ENCODE data around the gene PPFIA2.
A peak's percentile ranks its signal among the peaks of the same experiment; 100 is the strongest.

The PPFIA2 gene

DNA sequence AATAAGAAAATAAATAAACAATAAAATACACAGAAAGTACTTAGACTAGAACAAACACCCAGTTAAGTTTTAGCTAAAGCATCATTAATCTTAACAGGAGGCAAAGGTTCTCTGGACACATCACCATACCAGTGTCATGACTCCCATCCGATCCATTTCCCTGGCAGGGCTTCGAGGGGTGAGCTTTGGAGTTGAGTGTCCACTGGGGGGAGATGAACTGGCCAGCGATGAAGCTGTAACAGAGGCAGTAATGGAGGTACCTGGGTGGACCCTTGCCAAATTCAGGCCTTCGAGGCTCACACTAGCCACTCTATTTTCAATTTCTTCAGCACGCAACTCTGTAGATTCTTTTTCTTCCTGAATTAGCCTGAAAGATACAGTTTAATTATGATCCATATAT, 411.7 kb downstream of the PPFIA2 start:
- H3K4me3 ChIP-seq (ENCODE audit: low read depth, low read length), result no peak overlapping the region
- TF ChIP-seq, protein P1, sequence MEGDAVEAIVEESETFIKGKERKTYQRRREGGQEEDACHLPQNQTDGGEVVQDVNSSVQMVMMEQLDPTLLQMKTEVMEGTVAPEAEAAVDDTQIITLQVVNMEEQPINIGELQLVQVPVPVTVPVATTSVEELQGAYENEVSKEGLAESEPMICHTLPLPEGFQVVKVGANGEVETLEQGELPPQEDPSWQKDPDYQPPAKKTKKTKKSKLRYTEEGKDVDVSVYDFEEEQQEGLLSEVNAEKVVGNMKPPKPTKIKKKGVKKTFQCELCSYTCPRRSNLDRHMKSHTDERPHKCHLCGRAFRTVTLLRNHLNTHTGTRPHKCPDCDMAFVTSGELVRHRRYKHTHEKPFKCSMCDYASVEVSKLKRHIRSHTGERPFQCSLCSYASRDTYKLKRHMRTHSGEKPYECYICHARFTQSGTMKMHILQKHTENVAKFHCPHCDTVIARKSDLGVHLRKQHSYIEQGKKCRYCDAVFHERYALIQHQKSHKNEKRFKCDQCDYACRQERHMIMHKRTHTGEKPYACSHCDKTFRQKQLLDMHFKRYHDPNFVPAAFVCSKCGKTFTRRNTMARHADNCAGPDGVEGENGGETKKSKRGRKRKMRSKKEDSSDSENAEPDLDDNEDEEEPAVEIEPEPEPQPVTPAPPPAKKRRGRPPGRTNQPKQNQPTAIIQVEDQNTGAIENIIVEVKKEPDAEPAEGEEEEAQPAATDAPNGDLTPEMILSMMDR (conservative IDR thresholded peaks at IDR 0.05; ENCODE audit: low read depth, low read length), result no peak
- no peak for DNase-seq (ENCODE audit: low read depth)

DNA sequence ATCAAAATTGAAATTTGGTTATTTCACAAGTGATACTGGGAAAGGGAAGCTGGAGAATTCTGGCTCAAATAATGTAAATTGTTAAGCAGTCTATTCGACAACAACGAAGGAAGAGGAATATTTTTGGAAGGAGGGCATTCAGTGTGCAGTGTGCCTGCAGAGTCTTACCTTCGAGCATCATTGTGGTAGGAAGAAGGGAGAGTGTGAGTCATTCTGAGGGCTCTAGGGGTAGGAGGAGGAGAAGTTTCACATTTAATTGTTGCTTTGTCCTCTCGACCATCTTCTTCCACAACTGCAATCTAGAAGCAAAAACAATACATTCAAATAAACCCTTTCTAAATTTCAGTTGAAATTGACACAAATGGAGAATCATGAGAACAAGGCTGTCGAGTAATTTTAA, 418.2 kb downstream of the PPFIA2 start:
- no peak for DNase-seq (ENCODE audit: low read depth)
- no peak overlapping the region for H3K4me3 ChIP-seq (ENCODE audit: low read depth, low read length)
- TF ChIP-seq, protein P1 (conservative IDR thresholded peaks at IDR 0.05; ENCODE audit: low read depth, low read length), result no peak

DNA sequence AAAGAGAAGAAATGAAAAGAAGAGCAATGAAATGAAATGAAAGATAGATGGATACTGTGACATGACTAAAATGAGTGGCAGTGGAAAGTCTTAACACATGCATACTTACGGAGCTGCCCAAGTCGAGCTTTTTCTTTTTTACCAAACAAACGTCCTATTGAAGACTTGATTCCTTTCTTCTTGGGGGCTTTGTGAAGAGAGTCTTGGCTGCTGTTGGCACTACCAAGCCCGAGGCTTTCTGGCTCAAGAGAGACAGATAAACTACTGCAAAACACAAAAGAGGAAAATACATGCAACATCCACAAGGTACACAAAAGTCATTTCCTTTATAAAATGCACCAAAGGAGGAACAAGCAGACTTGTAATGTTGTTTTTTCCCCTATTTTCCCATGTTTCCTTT, 420.1 kb downstream of the PPFIA2 start:
- H3K4me3 ChIP-seq (ENCODE audit: low read depth, low read length), result no peak overlapping the region
- DNase-seq (ENCODE audit: low read depth), result no peak
- TF ChIP-seq, protein P1 (conservative IDR thresholded peaks at IDR 0.05; ENCODE audit: low read depth, low read length), result no peak

GRCh38 chr12:81337886-81338285, 421.3 kb downstream of the PPFIA2 start:
- no peak overlapping the region for H3K4me3 ChIP-seq (ENCODE audit: low read depth, low read length)
- DNase-seq (ENCODE audit: low read depth), result peak; percentile 51
- TF ChIP-seq, protein P1 (conservative IDR thresholded peaks at IDR 0.05; ENCODE audit: low read depth, low read length), result no peak

GRCh38 chr12:81333812-81334211, 425.3 kb downstream of the PPFIA2 start:
- H3K4me3 ChIP-seq (ENCODE audit: low read depth, low read length), result no peak overlapping the region
- TF ChIP-seq, protein P1 (conservative IDR thresholded peaks at IDR 0.05; ENCODE audit: low read depth, low read length), result no peak
- no peak for DNase-seq (ENCODE audit: low read depth)

DNA sequence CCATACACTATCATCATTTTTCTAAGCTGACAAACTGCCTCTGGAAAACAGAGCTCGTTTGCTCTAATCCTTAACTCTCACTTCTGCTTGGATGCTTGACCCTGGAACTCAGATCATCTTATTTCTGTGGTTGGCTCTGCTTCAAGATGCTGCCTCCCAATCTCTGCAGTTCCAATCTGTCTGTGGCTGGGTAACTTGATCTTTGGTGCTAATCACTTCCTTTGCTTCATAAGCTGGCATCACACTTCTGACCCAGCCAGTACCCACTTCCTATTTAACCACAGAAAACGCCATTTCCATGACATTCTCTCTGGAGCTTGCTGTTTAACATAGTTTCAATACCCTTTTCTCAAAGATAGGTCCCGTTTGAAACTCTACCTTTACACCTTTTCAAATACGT, 427.1 kb downstream of the PPFIA2 start:
- TF ChIP-seq, protein P1 (conservative IDR thresholded peaks at IDR 0.05; ENCODE audit: low read depth, low read length), result no peak
- no peak for DNase-seq (ENCODE audit: low read depth)
- H3K4me3 ChIP-seq (ENCODE audit: low read depth, low read length), result no peak overlapping the region

DNA sequence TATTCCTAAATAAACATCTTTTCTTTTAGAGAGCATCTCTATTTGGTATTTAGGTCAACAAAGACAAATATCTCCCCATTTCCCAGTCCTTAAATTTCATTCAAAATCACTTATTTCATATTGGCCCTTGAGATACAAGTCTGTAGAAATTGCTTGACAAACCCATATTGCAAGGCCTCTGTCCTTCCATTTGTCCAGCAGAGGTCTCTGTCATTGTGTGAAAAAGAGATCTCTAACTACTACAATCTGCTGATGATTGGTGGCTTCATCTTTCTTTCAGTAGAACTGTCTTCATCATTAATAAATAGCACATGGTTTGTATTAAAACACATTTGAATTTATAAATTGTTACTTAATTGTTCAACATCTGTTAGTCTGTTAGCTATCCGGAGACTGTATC, 428.7 kb downstream of the PPFIA2 start:
- no peak overlapping the region for H3K4me3 ChIP-seq (ENCODE audit: low read depth, low read length)
- TF ChIP-seq, protein P1 (conservative IDR thresholded peaks at IDR 0.05; ENCODE audit: low read depth, low read length), result peak; percentile 38
- peak; percentile 26 for DNase-seq (ENCODE audit: low read depth)

Data from choroid plexus epithelial cell (primary cell).